ENCODE data around the gene IQCB1. TPM values are rescaled to one million over a fixed set of nuclear protein-coding genes. Genes with fewer than 3 reads are reported as not detected.
A peak's percentile ranks its signal among the peaks of the same experiment; 100 is the strongest.

IQCB1 gene
- polyA plus RNA-seq, 3 donors, result 6.0 to 27.7 (median 7.5) TPM

- Mint-ChIP-seq H3K4me3 (no peak overlapping the region), H3K27ac (no peak overlapping the region), H3K9me3 (peaks cover 0 to 4% (median 2%) of the 10 kb centered on the region in 7 donors), H3K4me1 (peaks cover 5% of the 10 kb centered on the region), H3K36me3 (no peaks in the 10 kb centered on the region), H3K27me3 (ENCODE audit: low read depth in 3 of 3) (peaks cover 7 to 13% (median 9%) of the 10 kb centered on the region in 3 donors)
- no peak for DNase-seq
- H3K4me1 ChIP-seq (ENCODE audit: control insufficient read depth in 1 of 2, insufficient read depth in 2 of 2, low read length in 2 of 2), result peaks cover 18 to 19% of the 10 kb centered on the region in 2 donors
- 4% methylated on average over 3 of the region's 9 CpGs for WGBS (ENCODE audit: insufficient coverage)
- peak overlapping the region; percentile 55 for H3K9ac ChIP-seq (ENCODE audit: insufficient read depth, low read length, poor library complexity, severe bottlenecking)
- H3K4me2 ChIP-seq (replicated peaks; ENCODE audit: extremely low read depth, low read length, poor library complexity, severe bottlenecking), result peak overlapping the region; percentile 96
- no peak for TF ChIP-seq CTCF (IDR thresholded peaks at IDR 0.05)
- no peaks in the 10 kb centered on the region for H3K36me3 ChIP-seq (replicated peaks in 1 of 2; ENCODE audit: control insufficient read depth in 1 of 2, insufficient read depth in 2 of 2, low read length in 2 of 2)
- H3K9me3 ChIP-seq (replicated peaks in 1 of 2; ENCODE audit: control insufficient read depth in 1 of 2, insufficient read depth in 1 of 2, low read length in 2 of 2), result no peaks in the 10 kb centered on the region
- intact Hi-C loops (cut with micrococcal nuclease), result loop anchor here in 1 of 2 donors (5.0 kb wide), 1 partner anchor 87 kb away; the partner anchor contains the start of genes EAF2 and IQCB1
- peak overlapping the region; percentile 78 to 97 (median 84) for H3K4me3 ChIP-seq (replicated peaks in 1 of 3; ENCODE audit: low read depth in 2 of 3, low read length in 3 of 3)
- H3K27ac ChIP-seq (ENCODE audit: low read depth in 1 of 2, low read length in 2 of 2), result peak overlapping the region; percentile 94 to 99
- H3K79me2 ChIP-seq (ENCODE audit: insufficient read depth, low read length), result peaks cover 35% of the 10 kb centered on the region
- peaks cover 0 to 3% of the 10 kb centered on the region in 2 donors for H3K27me3 ChIP-seq (ENCODE audit: control insufficient read depth in 2 of 2, insufficient read depth in 2 of 2, low read length in 2 of 2)
- H4K20me1 ChIP-seq (ENCODE audit: insufficient read depth, low read length), result no peaks in the 10 kb centered on the region
- H2AFZ ChIP-seq (ENCODE audit: insufficient read depth, low read depth, low read length, poor library complexity, severe bottlenecking), result peak overlapping the region; percentile 91
Measured at GRCh38 chr3:121750087-121750415, 84.8 kb downstream of the IQCB1 start.

GRCh38 chr3:121749276-121750086 is 85.4 kb downstream of the IQCB1 start, which contains the start of gene GOLGB1:
Gene GOLGB1, minus strand, starts transcription at chr3:121749741. Its CDS starts 18,770 bp downstream, at chr3:121730971.
- Histone ChIP-seq H3K36me3 (replicated peaks in 1 of 2; ENCODE audit: control insufficient read depth in 1 of 2, insufficient read depth in 2 of 2, low read length in 2 of 2) (no peaks in the 10 kb centered on the region), H3K79me2 (ENCODE audit: insufficient read depth, low read length) (peaks cover 41% of the 10 kb centered on the region), H3K4me2 (replicated peaks; ENCODE audit: extremely low read depth, low read length, poor library complexity, severe bottlenecking) (peak within 1 kb of the TSS; percentile 96), H3K4me3 (replicated peaks in 1 of 3; ENCODE audit: low read depth in 2 of 3, low read length in 3 of 3) (peak within 1 kb of the TSS; percentile 78 to 97 (median 84)), H3K27ac (ENCODE audit: low read depth in 1 of 2, low read length in 2 of 2) (peak within 1 kb of the TSS; percentile 94 to 99), H3K9me3 (replicated peaks in 1 of 2; ENCODE audit: control insufficient read depth in 1 of 2, insufficient read depth in 1 of 2, low read length in 2 of 2) (no peaks in the 10 kb centered on the region), H3K9ac (ENCODE audit: insufficient read depth, low read length, poor library complexity, severe bottlenecking) (peak within 1 kb of the TSS; percentile 95), H4K20me1 (ENCODE audit: insufficient read depth, low read length) (peaks cover 6% of the 10 kb centered on the region), H2AFZ (ENCODE audit: insufficient read depth, low read depth, low read length, poor library complexity, severe bottlenecking) (peak within 1 kb of the TSS; percentile 91), H3K4me1 (ENCODE audit: control insufficient read depth in 1 of 2, insufficient read depth in 2 of 2, low read length in 2 of 2) (peaks cover 18 to 19% of the 10 kb centered on the region in 2 donors), H3K27me3 (ENCODE audit: control insufficient read depth in 2 of 2, insufficient read depth in 2 of 2, low read length in 2 of 2) (peaks cover 0 to 3% of the 10 kb centered on the region in 2 donors)
- Mint-ChIP-seq H3K9me3 (peaks cover 0 to 3% (median 0%) of the 10 kb centered on the region in 7 donors), H3K27ac (no peak within 1 kb of the TSS), H3K27me3 (ENCODE audit: low read depth in 3 of 3) (peaks cover 7 to 11% (median 7%) of the 10 kb centered on the region in 3 donors), H3K36me3 (no peaks in the 10 kb centered on the region), H3K4me1 (peaks cover 7% of the 10 kb centered on the region), H3K4me3 (peak within 1 kb of the TSS in 1 of 2 donors; percentile 43)
- no peak for TF ChIP-seq CTCF (IDR thresholded peaks at IDR 0.05)
- intact Hi-C loops (cut with micrococcal nuclease), result loop anchor here (5.0 to 10.0 kb wide), 4 partner anchors 85 to 505 kb away; partner anchors contain the start of genes EAF2 (in 2 of the 2), HCLS1 (in 2 of the 2) and IQCB1 (in 2 of the 2)
- under 1% methylated on average over 33 of the region's 51 CpGs for WGBS (ENCODE audit: insufficient coverage)
- peak; percentile 98 to 100 (median 99) for DNase-seq
